ENCODE measurements around the gene GPC1.

The GPC1 gene

GRCh38 chr2:240401781-240402551 lies 33.5 kb upstream of the GPC1 start:
- DNase-seq, result no peak
- no peak for TF ChIP-seq GATA1 (IDR thresholded peaks at IDR 0.05; ENCODE audit: low read depth, low read length)
- TF ChIP-seq POLR2A (IDR thresholded peaks at IDR 0.05; ENCODE audit: low read length), result no peak

DNA sequence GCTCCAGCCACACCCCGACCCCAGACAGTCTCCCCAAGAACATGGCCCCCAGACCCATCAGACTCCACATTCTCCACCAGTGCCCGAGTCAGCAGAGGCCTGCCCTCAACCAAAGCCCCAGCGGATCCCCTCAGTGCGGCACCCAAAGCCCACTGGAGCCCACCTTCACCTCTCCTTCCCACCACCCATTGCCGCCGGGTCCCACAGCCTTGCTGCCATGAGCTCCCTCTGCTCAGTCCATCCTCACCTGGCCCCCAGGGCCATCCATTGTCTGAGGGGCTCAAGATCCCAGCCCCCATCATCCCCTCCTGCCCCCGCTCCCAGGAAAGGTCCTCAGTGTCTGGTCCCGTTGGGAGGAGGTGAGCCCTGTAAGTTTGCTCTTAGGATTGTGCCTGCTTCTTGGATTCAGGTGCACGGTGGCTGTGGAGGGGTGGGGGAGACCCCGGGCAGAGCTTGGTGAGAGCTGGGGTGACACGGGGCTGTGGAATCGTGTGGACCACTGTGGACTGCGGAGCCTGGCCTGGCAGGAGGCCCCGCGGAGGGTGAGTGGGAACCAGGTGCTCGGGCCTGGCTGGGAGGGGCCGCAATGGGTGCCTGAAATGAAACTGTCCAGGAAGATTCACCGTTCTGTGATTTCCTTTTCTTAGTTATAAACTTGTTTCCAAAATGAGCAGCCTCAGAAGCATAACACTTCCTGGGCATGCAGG lies 32.7 kb upstream of the GPC1 start:
- no peak for DNase-seq
- TF ChIP-seq POLR2A (IDR thresholded peaks at IDR 0.05; ENCODE audit: low read length) (no peak), GATA1 (IDR thresholded peaks at IDR 0.05; ENCODE audit: low read depth, low read length) (no peak)

DNA sequence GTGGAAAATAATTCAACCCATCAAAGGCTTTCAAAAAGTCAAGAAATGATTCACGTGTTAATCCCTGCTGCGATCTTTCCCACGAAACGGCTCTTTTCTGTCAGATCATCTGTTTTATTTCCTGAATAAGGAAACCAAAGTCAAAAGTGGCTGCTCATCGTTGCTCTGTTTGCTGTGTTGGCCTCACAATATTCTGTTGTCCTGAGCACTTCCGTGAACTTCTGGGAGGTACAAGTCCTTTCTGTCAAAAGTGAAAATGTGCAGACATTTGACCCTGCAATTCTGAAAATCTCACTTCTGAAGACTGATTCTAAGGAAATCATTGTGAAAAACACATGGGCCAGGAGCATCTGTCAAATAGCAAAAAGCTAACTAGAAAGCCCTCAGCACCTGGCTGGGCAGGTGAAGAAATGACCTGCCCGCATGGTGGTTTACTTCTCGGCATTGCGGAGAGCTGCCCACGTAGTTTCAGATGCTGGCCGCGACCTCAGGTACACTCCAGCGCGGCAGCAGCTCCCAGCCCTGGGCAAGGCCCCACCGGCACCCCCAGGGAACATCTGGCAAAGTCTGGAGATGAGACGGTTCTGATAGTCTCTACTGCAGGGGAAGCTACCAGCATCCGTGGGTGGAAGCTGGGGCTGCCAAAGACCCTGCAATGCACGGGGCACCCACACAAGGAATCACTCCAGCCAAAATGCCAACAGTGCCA lies 31.9 kb upstream of the GPC1 start:
- TF ChIP-seq GATA1 (IDR thresholded peaks at IDR 0.05; ENCODE audit: low read depth, low read length) (no peak), POLR2A (IDR thresholded peaks at IDR 0.05; ENCODE audit: low read length) (no peak)
- DNase-seq, result no peak

GRCh38 chr2:240404174-240404852 lies 31.1 kb upstream of the GPC1 start:
- TF ChIP-seq GATA1 (IDR thresholded peaks at IDR 0.05; ENCODE audit: low read depth, low read length) (no peak), POLR2A (IDR thresholded peaks at IDR 0.05; ENCODE audit: low read length) (no peak)
- no peak for DNase-seq

- DNase-seq, result no peak
- no peak for TF ChIP-seq POLR2A (IDR thresholded peaks at IDR 0.05; ENCODE audit: low read length)
- TF ChIP-seq GATA1 (IDR thresholded peaks at IDR 0.05; ENCODE audit: low read depth, low read length), result no peak
Measured at GRCh38 chr2:240405133-240405532, 30.3 kb upstream of the GPC1 start.

- TF ChIP-seq GATA1 (IDR thresholded peaks at IDR 0.05; ENCODE audit: low read depth, low read length), result no peak
- no peak for TF ChIP-seq POLR2A (IDR thresholded peaks at IDR 0.05; ENCODE audit: low read length)
- DNase-seq, result no peak
Measured at GRCh38 chr2:240405684-240406313, 29.7 kb upstream of the GPC1 start.

GRCh38 chr2:240407090-240407489 lies 28.4 kb upstream of the GPC1 start:
- TF ChIP-seq POLR2A (IDR thresholded peaks at IDR 0.05; ENCODE audit: low read length) (no peak), GATA1 (IDR thresholded peaks at IDR 0.05; ENCODE audit: low read depth, low read length) (no peak)
- DNase-seq, result no peak

DNA sequence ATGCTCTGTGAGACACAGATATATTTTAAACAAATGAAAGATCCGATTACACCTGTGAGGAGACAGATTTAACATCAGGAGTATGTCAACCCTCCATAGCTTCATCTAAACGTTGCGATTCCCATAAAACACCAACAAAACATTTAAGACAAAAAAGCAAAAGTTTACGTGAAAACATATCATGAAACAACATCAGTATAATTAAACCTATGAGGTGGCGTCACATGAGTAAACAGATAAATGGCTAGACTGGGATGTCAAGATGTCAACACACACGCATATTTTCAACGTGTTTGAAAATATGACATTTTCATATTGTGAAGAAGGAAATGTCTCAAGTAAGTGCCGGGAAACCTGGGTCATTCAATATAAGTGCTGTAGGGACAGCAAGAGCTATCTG lies 25.5 kb upstream of the GPC1 start:
- DNase-seq, result no peak
- no peak for TF ChIP-seq POLR2A (IDR thresholded peaks at IDR 0.05; ENCODE audit: low read length)
- no peak for TF ChIP-seq GATA1 (IDR thresholded peaks at IDR 0.05; ENCODE audit: low read depth, low read length)

- TF ChIP-seq POLR2A (IDR thresholded peaks at IDR 0.05; ENCODE audit: low read length) (no peak), GATA1 (IDR thresholded peaks at IDR 0.05; ENCODE audit: low read depth, low read length) (no peak)
- no peak for DNase-seq
Measured at GRCh38 chr2:240410808-240411207, 24.7 kb upstream of the GPC1 start.

DNA sequence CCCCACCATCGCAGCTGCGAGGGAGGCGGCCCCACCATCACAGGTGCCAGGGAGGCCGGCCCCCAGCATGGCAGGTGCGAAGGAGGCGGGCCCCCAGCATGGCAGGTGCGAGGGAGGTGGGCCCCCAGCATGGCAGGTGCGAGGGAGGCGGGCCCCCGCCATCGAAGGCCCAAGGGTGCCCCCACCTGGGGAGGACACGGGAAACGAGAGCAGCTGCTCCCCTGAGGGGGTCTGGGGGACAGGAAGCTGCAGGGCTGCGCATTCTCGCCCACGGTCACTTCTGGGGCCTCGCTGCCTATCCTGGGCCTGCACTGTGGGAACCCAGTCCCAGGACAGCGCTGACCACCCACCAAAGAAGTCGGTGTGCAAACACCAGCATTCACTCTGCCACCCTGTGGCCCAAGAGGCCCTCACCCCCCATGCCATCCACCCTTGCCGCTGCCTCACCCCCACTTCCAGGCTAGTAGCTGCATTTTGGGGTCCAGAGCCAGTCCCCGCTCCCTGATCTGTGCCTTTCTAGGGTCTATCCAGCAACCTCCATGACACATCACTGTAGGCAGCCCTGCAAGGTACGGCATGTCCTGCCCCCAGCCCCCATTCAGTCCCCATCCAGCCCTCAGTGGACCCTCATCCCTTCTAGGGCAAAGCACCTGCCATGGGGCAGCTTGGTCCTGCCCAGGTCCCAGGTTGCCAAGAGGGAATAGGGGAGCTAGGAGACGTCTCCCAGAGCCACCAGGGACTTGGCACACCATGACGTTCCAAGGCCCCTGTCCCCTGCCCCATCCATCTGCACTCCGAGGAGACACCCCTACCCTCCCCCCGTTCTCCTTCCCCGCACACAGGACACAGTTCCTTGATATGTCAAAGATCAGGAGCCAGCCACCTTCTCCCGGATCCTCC lies 24.0 kb upstream of the GPC1 start:
- TF ChIP-seq GATA1 (IDR thresholded peaks at IDR 0.05; ENCODE audit: low read depth, low read length) (no peak), POLR2A (IDR thresholded peaks at IDR 0.05; ENCODE audit: low read length) (no peak)
- DNase-seq, result no peak

GRCh38 chr2:240412211-240412861 lies 23.1 kb upstream of the GPC1 start:
- TF ChIP-seq GATA1 (IDR thresholded peaks at IDR 0.05; ENCODE audit: low read depth, low read length) (no peak), POLR2A (IDR thresholded peaks at IDR 0.05; ENCODE audit: low read length) (no peak)
- no peak for DNase-seq

Measured in erythroblast (primary cell).